ENCODE results near the gene MCUR1.
A peak's percentile ranks its signal among the peaks of the same experiment; 100 is the strongest.
"Not testable (repeated sequence)": the region's sequence is repeated elsewhere in the genome, so short reads cannot be mapped to it uniquely, and the experiment has no call there.

MCUR1 gene

DNA sequence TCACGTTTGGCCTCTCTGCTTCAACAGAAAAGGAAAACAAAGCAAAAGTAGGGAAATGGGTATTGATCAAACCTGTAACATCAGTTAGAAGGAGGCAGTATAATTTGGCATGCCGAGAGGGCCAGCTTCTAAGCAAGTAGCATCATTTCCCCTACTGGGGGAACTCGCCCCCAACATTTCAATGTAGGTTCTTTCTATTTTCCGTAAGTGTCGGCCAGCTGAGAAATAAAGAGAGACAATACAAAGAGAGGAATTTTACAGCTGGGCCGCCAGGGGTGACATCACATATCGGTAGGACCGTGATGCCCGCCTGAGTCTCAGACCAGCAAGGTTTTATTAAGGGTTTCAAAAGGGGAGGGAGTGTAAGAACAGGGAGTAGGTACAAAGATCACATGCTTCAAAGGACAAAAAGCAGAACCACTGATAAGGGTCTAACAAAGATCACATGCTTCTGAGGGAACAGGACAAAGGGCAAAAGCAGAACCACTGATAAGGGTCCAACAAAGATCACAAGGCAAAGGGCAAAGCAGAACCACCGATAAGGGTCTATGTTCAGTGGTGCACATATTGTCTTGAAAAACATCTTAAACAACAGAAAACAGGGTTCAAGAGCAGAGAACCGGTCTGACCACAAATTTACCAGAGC, 14.4 kb upstream of the MCUR1 start:
- not testable (repeated sequence) for DNase-seq

DNA sequence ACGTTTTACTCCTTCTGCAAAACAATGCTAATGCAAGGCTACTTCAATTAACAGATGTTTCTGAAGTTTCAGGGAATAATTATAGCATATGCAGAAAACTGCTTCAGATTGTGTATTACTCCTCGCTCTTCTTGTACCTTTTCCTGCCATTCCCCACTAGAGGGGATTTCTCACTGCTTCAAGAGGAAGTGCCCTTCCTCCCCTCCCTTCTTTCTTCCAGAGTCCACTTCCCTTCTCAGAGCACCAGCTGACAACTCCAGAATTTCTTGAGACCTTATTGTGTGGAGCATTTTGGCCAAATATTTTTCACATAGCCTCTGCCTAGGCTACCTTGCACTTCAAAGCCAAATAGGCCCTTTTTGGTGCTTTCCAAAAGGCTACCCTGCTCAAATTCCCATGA, 12.7 kb upstream of the MCUR1 start:
- DNase-seq: no peak

- DNase-seq: no peak
Measured at GRCh38 chr6:13825871-13826270, 11.5 kb upstream of the MCUR1 start.

DNA sequence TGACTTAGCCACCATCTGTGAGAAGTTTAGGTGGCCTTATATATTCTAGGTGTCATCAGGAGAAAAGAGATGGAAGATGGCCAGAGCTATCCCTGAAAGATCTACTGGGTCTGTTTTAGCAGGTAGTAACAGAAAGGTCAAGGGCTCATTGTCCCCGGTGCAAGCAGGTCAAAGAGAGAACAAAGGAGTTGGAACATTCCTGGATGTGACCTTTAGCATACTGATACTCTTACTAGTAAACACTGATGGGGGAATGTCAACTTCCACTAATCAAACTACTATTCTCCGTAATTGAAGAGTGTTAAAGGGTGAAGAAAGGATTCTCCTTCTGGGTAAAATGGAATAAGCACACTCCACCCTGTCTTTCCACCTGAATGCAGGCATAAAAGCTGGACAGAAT, 4.0 kb upstream of the MCUR1 start:
- no peak for DNase-seq

DNA sequence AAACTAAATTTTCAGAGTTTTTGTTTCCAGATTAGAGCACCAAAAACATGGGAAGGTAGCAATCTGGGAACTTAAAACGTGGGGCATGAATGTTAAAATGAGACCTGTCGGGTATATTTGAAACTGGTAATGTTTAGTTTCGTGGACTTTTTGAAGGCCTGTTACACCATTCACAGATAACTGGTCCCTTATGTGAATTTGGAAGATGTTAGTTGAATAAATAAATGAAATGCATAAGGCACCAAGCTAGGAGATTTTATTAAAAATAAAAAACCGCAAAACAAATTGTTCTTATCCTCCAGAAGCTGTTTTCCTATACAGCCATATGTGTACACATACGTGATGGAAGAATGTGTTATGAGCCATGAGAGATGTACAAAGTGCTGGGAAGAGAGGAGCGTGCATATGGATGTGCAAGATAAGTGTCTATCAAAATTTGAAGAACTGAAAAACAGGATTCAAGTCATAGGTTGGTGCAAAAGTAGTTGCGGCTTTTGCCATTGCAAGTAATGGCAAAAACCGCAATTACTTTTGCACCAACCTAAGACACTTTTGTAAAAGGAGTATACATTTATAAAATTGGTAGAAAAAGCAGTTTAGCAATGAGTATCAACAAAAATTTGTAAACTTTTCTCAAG, 700 bp upstream of the MCUR1 start:
- no peak for DNase-seq

DNA sequence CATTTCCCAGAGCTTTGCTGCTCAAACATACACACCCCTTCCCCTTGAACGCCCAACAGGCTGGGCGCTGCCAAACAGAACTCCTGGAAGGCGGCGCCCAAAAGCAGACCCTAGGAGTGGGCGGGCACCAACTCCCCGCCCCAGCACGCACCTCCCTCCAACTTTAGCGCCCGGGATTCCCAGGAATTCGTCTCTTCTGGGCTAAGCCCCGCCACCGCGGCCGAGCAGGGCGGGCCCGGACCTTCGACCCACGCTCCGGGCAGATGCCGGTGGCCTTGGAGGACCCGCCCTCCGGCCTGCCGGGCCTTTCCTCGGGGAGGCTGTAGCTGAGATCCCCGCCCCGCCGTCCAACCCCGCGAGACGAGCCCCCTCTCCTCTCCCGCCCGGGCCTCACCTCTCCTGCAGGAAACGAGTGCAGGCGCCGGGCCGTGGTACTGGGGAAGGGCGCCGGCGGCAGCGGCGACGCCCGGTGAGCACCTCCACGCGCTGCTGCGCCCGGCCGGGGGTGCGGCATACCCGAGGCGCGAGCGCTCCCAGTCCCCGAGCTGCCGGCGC, 659 bp downstream of the MCUR1 start:
- DNase-seq: no peak

- DNase-seq: no peak
Measured at GRCh38 chr6:13813026-13813425, 1.3 kb downstream of the MCUR1 start.

GRCh38 chr6:13812359-13812642, 2.1 kb downstream of the MCUR1 start:
- DNase-seq: no peak

- no peak for DNase-seq
Measured at GRCh38 chr6:13811627-13812358, 2.6 kb downstream of the MCUR1 start.

DNA sequence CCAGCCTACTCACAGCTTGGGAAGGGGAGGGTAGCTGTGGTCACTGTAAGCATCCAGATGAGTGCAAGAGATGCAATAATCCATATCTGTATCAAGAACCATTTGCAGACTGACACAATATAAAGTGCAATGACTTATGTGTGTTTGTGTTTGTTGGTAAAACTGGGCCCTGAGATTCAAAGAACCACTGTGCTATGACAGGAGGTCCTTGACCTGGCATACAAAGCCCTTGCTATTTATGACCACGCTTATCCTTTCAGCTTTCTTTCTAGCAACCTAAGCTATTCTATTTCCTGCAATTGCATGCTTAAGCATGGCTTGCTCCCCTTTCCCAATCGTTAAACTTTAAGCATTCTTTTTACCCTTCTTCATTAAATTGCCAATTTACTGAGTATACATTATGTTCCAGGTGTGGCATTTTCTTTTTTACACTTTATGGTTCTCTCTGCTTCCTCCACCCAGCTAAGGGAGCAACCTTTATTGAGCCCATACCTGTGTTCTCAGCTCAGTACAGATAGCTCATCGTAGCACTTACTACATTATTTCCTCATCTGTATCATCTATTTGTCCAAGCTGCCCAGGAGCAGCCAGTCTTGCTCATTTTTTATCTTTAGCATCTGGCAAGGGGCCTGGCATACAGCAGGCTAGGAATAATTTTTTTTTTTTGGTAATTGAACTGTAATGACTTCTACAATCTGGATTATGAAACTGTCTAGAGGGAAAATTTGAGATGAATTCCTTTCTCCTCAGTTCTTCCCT, 3.5 kb downstream of the MCUR1 start:
- no peak for DNase-seq

- no peak for DNase-seq
Measured at GRCh38 chr6:13808801-13809200, 5.6 kb downstream of the MCUR1 start.

DNA sequence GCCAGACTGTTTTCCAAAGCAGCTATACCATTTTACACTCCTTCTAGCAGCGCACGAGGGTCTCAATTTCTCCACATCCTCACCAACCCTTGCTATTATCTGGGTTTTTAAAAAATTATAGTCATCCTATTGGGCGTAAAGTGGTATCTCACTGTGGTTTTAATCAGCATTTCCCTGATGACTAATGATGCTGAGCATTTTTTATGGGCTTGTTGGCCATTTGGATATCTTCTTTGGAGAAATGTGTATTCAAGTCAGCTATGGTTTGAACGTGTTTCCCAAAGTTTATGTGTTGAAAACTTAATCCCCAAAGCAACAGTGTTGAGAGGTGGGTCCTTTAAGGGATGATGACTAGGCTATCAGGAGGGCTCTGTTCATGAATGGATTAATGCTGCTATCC, 6.7 kb downstream of the MCUR1 start:
- DNase-seq: no peak

DNA sequence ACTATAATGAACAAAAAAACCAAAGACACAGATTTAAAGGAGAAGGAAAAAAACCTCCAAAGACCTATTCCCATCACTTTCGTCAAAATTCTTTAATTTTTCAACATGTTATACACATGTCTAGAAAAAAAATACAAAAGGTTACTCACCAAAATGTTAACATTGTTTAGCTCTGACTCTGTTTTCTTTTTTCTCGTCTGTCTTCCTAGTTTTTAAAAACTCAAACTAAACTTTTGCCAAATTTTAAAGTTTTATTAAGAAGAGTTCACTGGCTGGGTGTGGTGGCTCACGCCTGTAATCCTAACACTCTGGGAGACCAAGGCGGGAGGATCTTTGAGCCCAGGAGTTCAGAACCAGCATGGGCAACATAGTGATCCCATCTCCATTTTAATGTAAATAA, 10.8 kb downstream of the MCUR1 start:
- no peak for DNase-seq

GRCh38 chr6:13800615-13801014, 13.7 kb downstream of the MCUR1 start:
- no peak for DNase-seq

GRCh38 chr6:13796781-13797180, 17.6 kb downstream of the MCUR1 start:
- DNase-seq: no peak

GRCh38 chr6:13795041-13795750, 19.2 kb downstream of the MCUR1 start:
- peak; percentile 92 for DNase-seq

GRCh38 chr6:13794184-13794583, 20.2 kb downstream of the MCUR1 start:
- no peak for DNase-seq

GRCh38 chr6:13789746-13790145, 24.6 kb downstream of the MCUR1 start:
- no peak for DNase-seq

GRCh38 chr6:13788820-13789219, 25.5 kb downstream of the MCUR1 start:
- DNase-seq: peak; percentile 9

DNA sequence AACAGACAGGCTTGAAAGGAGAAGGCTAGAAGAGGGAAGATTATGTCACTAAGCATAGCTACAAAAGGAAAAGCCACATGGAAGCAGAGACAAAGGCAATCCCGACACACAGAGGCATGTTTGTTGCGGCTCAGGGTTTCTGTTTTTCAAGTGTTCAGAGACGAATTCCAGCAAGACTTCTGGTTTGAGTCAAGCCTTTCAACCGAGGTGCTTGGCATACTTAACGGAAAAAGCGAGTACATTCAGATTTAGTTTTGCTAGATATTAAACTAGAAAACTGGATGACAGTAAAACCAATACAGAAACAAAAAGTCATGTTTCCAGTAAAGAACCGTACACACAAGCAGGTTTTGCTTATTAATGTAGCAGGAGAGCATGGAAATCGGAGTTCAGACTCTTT, 27.2 kb downstream of the MCUR1 start:
- DNase-seq: peak; percentile 42

GRCh38 chr6:13780162-13780561, 34.2 kb downstream of the MCUR1 start:
- not testable (repeated sequence) for DNase-seq

- no peak for DNase-seq
Measured at GRCh38 chr6:13778028-13778427, 36.3 kb downstream of the MCUR1 start.

DNA sequence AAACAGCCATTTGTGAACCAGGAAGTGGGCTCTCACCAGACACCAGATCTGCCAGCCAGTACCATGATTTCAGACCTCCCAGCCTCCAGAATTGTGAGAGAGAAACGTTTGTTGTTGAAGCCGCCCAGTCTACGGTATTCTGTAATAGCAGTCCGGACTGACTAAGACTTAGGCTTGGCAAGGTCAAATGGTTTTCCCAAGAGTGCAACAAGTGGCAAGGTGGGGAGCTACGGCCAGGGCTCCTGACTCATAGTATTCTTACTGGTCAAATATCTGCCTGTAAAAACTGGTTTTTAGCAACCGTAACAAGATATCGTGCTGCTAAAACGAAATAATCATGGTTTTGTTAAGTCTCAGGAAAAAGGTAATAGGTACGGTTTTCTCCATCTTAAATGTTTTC, 37.8 kb downstream of the MCUR1 start:
- no peak for DNase-seq
